Lung (tissue), 12 donors: ENCODE measurements around the gene ST3GAL3. TPM values are rescaled to one million over a fixed set of nuclear protein-coding genes. Genes with fewer than 3 reads are reported as not detected.

Experiments used
- ATAC-seq: fragments of 200-7000 bp; cut with Tn5 transposase; one replicate; pipeline ENCODE4 v1.9.1; 2020; ENCODE audit warnings: moderate number of reproducible peaks; ENCODE audit not compliant: insufficient read depth, low FRiP score
- DNase-seq, 3 donors: peaks; one replicate each; pipeline ENCODE4 v3.0.0-alpha.2; 2013 to 2017
- H3K27ac ChIP-seq, 2 donors: one replicate each; pipeline ENCODE4 v1.5.1; 2013; ENCODE audit warnings: mild to moderate bottlenecking in 2 of 2, moderate library complexity in 2 of 2, control low read depth in 1 of 2, inconsistent platforms in 1 of 2, low read depth in 1 of 2, low read length in 1 of 2
- H3K27me3 ChIP-seq, 3 donors: one replicate each; pipeline ENCODE4 v1.5.1; 2013; ENCODE audit warnings: low read length in 2 of 3; ENCODE audit not compliant: control insufficient read depth in 3 of 3, insufficient read depth in 3 of 3
- H3K36me3 ChIP-seq, 4 donors: one replicate each; pipeline ENCODE4 v1.5.1; 2013; ENCODE audit warnings: low read length in 4 of 4, mild to moderate bottlenecking in 1 of 4, moderate library complexity in 1 of 4; ENCODE audit not compliant: control insufficient read depth in 4 of 4, insufficient read depth in 4 of 4
- H3K4me1 ChIP-seq, 5 donors: one replicate each; pipeline ENCODE4 v1.5.1; 2013; ENCODE audit warnings: low read length in 5 of 5, mild to moderate bottlenecking in 2 of 5, moderate library complexity in 1 of 5; ENCODE audit not compliant: control insufficient read depth in 5 of 5, insufficient read depth in 5 of 5
- H3K4me3 ChIP-seq: one replicate; pipeline ENCODE4 v1.5.1; 2013; ENCODE audit warnings: mild to moderate bottlenecking, control low read depth, moderate library complexity
- H3K9ac ChIP-seq, 2 donors: one replicate each; pipeline ENCODE4 v1.5.1; 2013; ENCODE audit warnings: low read length in 2 of 2, control low read depth in 1 of 2; ENCODE audit not compliant: insufficient read depth in 1 of 2
- H3K9me3 ChIP-seq, 4 donors: one replicate each; pipeline ENCODE4 v1.5.1; 2013; ENCODE audit warnings: low read length in 3 of 4, mild to moderate bottlenecking in 1 of 4, moderate library complexity in 1 of 4; ENCODE audit not compliant: control insufficient read depth in 4 of 4, insufficient read depth in 3 of 4
- WGBS, 2 donors: extraction: QIAGEN DNeasy Blood & Tissue Kit; methylation state at CpG; one replicate each; pipeline ENCODE4 v1.1.7; 2013; 5-methylcytosine and 5-hydroxymethylcytosine counted together
- polyA plus RNA-seq, 2 donors: library from polyadenylated mRNA; stranded (reverse); fragments of 200-250 nt; gene quantifications; one replicate each; pipeline ENCODE4 v1.2.1, GENCODE V29; 2013
- total RNA-seq, 2 donors: library from RNA; depleted of rRNA in 1 of 2; stranded (reverse); fragments of >200 nt in 1 of 2; gene quantifications; one replicate each; pipeline ENCODE4 v1.2.1, GENCODE V29; 2014 to 2021
- TF ChIP-seq, protein P1 (sequence below): IDR thresholded peaks from 2 replicates; pipeline ENCODE4 v1.5.1; 2012; ENCODE audit warnings: mild to moderate bottlenecking; ENCODE audit errors: control extremely low read depth, extremely low read depth
- donor health status: control.
- donor health status: control.
- donor health status: Bipolar disorder and iron deficiency.
- donor health status: healthy.
- donor health status: DM: yes; HTN: yes; CAD: no.

The ST3GAL3 gene
- total and polyA plus RNA-seq, 4 donors: 8.4 to 28.0 (median 17.1) TPM

DNA sequence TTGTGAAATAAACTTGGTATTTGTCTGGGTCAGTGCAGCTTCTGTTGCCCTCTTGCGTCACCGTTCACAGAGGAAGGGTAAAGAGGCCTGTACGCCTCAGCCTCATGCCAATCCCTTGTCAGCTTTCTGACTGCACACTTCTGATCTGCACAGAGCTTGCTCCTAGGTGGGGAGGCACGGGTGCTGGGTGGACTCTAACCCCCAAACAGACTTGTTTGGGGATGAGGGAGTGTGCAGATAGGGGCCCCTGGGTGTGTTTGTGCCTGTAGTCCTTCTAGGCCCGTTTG lies 270.9 kb downstream of the ST3GAL3 start:
- H3K4me1 ChIP-seq: peaks cover 0 to 37% (median 19%) of the 10 kb centered on the region in 5 donors
- peaks cover 0 to 17% (median 13%) of the 10 kb centered on the region in 4 donors for H3K36me3 ChIP-seq
- H3K9me3 ChIP-seq: no peaks in the 10 kb centered on the region
- no peak overlapping the region for H3K9ac ChIP-seq
- DNase-seq: no peak
- no peak overlapping the region for H3K27ac ChIP-seq
- TF ChIP-seq, protein P1, sequence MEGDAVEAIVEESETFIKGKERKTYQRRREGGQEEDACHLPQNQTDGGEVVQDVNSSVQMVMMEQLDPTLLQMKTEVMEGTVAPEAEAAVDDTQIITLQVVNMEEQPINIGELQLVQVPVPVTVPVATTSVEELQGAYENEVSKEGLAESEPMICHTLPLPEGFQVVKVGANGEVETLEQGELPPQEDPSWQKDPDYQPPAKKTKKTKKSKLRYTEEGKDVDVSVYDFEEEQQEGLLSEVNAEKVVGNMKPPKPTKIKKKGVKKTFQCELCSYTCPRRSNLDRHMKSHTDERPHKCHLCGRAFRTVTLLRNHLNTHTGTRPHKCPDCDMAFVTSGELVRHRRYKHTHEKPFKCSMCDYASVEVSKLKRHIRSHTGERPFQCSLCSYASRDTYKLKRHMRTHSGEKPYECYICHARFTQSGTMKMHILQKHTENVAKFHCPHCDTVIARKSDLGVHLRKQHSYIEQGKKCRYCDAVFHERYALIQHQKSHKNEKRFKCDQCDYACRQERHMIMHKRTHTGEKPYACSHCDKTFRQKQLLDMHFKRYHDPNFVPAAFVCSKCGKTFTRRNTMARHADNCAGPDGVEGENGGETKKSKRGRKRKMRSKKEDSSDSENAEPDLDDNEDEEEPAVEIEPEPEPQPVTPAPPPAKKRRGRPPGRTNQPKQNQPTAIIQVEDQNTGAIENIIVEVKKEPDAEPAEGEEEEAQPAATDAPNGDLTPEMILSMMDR: no peak
- no peaks in the 10 kb centered on the region for H3K27me3 ChIP-seq
- no peak for ATAC-seq
- WGBS, 2 donors: 53 to 68% methylated on average over 5 of the region's 5 CpGs
- H3K4me3 ChIP-seq: no peak overlapping the region

- Histone ChIP-seq H3K27ac (peak within 1 kb of the TSS; percentile 42 to 59), H3K27me3 (no peaks in the 10 kb centered on the region), H3K4me3 (peak within 1 kb of the TSS; percentile 42), H3K36me3 (peaks cover 0 to 17% (median 13%) of the 10 kb centered on the region in 4 donors), H3K9me3 (no peaks in the 10 kb centered on the region), H3K9ac (no peak within 1 kb of the TSS), H3K4me1 (peaks cover 0 to 37% (median 19%) of the 10 kb centered on the region in 5 donors)
- peak; percentile 30 to 59 (median 36) for DNase-seq
- TF ChIP-seq, protein P1: no peak
- ATAC-seq: no peak
- WGBS, 2 donors: 6 to 9% methylated on average over 35 to 54 of the region's 54 CpGs
Observed at GRCh38 chr1:43978551-43979260, 271.4 kb downstream of the ST3GAL3 start, which contains the start of gene B4GALT2. Gene B4GALT2 (plus strand): TSS chr1:43979210. CDS start chr1:43981161, 1,951 bp downstream.

DNA sequence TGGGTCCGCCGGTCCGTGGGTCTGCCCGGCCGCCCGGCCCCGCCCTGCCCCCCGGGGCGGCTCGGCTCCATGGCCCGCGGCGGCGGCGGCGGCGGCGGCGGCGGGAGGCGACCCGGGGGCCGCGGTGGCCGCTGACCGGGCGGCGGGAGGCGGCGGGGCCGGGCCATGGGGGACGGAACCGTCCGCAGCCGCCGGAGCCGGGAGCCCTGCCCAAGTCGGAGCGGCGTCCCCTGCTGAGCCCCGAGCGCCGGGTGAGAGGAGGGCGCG lies 271.9 kb downstream of the ST3GAL3 start:
- peaks cover 0 to 33% (median 19%) of the 10 kb centered on the region in 5 donors for H3K4me1 ChIP-seq
- peak overlapping the region; percentile 42 for H3K4me3 ChIP-seq
- no peaks in the 10 kb centered on the region for H3K27me3 ChIP-seq
- DNase-seq: no peak
- TF ChIP-seq, protein P1: no peak
- peaks cover 0 to 17% (median 13%) of the 10 kb centered on the region in 4 donors for H3K36me3 ChIP-seq
- WGBS, 2 donors: 0% methylated on average over 3 to 45 of the region's 45 CpGs
- H3K9ac ChIP-seq: no peak overlapping the region
- no peaks in the 10 kb centered on the region for H3K9me3 ChIP-seq
- H3K27ac ChIP-seq: peak overlapping the region in 1 of 2 donors; percentile 59
- ATAC-seq: no peak
